Activated CD4-positive, alpha-beta T cell treated with anti-CD3 and anti-CD28 coated beads for 1 hour (primary cell): ENCODE measurements around the gene MDM2.
"Not testable (repeated sequence)": the region's sequence is repeated elsewhere in the genome, so short reads cannot be mapped to it uniquely, and the experiment has no call there.

ENCODE experiments used
- DNase-seq: peaks from one replicate; pipeline ENCODE4 v3.0.0-alpha.2; 2020

Gene MDM2

DNA sequence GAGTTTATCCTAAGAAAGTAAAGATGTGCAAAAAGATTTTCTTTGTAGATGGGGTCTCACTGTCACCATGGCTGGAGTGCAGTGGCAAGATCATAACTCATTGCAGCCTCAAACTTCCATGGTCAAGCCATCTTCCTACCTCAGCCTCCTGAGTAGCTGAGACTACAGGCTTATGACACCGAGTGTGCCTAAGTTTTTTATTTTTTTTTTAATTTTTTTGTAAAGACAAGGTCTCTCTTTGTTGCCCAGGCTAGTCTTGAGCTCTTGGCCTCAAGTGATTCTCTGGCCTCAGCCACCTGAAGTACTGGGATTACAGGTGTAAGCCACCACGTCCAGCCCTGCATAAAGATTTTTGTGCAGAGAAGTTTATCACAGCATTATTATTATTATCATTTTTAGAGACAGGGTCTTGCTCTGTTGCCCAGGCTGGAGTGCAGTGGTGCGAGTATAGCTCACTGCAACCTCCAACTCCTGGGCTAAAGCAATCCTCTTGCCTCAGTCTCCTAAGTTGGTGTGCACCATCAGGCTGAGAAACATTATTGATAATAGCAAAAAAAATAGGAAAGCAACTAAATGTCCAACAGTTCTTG is 19.3 kb upstream of the MDM2 start:
- DNase-seq = no peak

DNA sequence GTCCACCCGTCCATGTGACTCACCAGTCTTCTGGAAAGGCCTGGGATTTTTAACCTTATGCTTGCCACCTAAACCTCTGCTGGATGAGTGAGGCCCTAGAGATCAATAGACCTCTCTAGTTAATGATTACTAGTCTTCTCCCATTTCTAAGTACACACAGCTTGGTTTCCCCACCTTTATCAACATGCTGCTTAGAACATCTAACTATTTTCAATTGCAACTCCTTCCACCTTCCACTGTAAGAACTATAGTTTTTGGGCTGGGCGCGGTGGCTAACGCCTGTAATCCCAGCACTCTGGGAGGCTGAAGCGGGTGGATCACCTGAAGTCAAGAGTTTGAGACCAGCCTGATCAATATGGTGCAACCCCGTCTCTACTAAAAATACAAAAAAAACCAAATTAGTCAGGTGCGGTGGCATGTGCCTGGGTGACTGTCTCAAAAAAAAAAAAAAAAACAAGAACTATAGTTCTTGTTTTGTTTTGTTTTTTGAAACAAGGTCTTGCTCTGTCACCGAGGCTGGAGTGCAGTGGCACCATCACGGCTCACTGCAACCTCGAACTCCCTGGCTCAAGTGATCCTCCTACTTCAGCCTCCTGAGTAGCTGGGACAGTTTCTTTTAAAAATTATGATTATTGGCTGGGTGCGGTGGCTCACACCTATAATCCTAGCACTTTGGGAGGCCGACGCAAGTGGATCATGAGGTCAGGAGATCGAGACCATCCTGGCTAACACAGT is 18.7 kb upstream of the MDM2 start:
- DNase-seq = no peak

GRCh38 chr12:68790081-68790951 is 17.7 kb upstream of the MDM2 start:
- DNase-seq = no peak

- no peak for DNase-seq
These were observed 17.1 kb upstream of the MDM2 start for GRCh38 chr12:68790952-68791234.

DNA sequence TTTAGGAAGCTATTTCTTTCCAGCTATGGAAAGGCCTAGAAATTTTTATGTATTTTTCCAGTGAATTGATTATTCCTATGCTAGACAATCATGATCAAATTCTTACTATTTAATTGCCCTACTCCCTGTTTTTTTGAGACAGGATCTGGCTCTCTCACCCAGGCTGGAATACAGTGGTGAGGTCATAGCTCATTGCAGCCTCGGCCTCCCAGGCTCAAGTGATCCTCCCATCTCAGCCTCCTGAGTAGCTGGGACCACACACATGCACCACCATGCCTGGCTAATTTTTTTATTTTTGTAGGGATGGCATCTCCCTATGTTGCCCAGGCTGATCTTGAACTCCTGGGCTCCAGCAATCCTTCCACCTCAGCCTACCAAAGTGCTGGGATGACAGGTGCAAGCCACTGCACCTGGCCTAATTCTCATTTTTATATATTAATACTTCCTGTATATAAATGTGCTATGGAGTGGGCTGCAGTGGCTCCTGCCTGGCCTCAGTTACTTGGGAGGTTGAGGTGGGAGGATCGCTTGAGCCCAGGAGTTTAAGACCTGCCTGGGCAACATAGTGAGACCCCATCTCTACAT is 16.0 kb upstream of the MDM2 start:
- no peak for DNase-seq

DNA sequence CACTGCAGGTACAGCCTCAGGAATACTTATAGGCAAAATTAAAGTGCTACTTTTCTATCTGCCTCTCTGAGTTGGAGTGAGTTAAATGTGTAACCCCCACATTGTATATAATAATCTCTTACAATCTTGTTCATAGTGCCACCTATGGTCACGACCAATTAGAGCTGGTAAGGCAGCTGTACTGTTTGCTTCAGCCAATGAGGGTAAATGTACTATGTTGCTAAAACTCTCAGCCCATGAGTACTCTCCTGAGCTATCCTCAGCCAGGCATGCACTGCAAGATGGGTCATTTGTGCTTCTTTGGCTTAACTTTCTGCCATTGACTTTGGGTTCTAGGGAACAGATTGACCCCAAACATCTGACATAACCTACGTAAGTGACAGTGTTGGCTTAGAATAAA is 15.0 kb upstream of the MDM2 start:
- DNase-seq = no peak

DNA sequence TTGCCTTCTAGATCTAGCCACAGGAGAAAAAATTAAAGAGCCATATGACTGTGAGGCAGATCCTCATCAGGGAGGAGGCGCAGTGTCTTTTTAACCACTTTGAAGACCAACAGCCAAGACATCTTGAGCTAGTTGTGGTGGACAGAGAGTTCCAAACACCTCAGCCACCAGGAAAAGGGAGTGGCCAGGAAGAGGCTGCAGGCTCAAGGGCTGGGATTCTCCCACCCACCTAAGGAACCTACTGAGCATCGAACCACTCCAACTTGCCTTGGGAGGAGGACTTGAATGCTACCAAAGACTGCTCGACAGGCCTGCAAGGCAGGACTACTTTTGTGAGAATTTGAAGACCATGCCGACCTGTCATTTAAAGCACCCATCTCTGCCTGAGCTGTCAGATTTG is 14.5 kb upstream of the MDM2 start:
- DNase-seq = no peak

GRCh38 chr12:68793975-68794652 is 13.9 kb upstream of the MDM2 start:
- no peak for DNase-seq

- no peak for DNase-seq
These were observed 13.2 kb upstream of the MDM2 start for GRCh38 chr12:68794653-68795251.

GRCh38 chr12:68796399-68796798 is 11.6 kb upstream of the MDM2 start:
- DNase-seq = no peak

- no peak for DNase-seq
These were observed 9.1 kb upstream of the MDM2 start for GRCh38 chr12:68798882-68799234.

DNA sequence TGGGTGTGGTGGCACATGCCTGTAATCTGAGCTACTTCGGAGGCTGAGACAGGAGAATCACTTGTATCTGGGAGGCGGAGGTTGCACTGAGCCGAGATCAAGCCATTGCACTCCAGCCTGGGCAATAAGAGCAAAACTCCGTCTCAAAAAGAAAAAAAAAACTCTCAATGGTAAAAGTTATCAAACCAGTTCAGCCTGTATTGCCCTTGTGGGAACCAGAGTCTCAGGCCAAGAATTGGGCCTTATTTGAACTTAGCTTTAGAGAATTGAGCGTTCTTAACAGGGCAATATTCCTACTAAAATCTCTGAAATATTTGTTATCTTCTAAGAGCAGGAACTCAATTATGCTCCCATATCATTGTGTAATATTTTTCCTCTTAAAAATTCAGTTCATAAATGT is 7.7 kb upstream of the MDM2 start:
- DNase-seq = no peak

DNA sequence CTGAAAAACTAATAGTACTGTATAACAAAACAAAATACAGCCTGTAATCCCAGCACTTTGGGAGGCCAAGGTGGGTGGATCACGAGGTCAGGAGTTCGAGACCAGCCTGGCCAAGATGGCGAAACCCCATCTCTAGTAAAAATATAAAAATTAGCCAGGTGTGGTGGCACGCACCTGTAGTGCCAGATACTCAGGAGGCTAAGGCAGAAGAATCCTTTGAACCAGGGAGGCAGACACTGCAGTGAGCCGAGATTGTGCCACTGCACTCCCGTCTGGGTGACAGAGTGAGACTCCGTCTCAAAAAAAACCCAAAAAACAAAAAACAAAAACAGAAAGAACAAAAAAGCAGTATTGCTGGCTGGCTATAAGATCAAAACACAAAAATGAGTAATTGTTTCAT is 6.9 kb upstream of the MDM2 start:
- not testable (repeated sequence) for DNase-seq

DNA sequence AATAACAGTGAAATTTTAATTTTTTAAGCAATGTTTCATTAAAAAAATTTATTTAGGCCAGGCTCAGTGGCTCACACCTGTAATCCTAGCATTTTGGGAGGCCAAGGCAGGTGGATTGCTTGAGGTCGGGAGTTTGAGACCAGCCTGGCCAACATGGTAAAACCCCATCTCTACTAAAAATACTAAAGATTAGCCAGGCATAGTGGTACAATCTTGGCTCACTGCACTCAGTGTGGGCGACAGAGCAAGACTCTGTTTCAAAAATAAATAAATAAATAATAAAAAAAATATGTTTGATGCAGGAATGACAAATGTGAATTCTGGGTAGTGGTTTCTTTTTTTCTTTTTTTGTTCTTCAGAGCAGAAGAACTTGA is 5.6 kb upstream of the MDM2 start:
- DNase-seq = not testable (repeated sequence)

DNA sequence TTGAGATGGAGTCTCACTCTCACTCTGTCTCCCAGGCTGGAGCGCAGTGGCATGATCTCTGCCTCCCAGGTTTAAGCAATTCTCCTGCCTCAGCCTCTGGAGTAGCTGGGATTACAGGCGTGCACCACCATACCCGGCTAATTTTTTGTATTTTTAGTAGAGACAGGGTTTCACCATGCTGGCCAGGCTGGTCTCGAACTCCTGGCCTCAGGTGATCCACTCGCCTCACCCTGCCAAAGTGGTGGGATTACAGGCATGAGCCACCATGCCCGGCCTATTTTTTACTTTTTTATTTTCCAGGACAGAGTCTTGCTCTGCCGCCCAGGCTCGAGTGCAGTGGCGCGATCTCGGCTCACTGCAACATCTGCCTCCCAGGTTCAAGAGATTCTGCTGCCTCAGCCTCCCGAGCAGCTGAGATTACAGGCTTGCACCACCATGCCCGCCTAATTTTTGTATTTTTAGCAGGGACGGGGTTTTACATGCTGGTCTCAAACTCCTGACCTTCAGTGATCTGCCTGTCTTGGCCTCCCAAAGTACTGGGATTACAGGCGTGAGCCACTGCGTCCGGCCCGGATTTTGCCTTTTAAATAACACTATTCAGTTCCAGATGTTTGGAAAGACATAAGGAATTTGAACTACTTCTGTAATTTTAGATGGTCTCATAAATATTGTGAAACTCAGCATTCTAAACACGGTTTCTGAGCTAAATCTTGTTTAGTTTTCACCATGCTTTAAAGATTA is 4.9 kb upstream of the MDM2 start:
- not testable (repeated sequence) for DNase-seq

DNA sequence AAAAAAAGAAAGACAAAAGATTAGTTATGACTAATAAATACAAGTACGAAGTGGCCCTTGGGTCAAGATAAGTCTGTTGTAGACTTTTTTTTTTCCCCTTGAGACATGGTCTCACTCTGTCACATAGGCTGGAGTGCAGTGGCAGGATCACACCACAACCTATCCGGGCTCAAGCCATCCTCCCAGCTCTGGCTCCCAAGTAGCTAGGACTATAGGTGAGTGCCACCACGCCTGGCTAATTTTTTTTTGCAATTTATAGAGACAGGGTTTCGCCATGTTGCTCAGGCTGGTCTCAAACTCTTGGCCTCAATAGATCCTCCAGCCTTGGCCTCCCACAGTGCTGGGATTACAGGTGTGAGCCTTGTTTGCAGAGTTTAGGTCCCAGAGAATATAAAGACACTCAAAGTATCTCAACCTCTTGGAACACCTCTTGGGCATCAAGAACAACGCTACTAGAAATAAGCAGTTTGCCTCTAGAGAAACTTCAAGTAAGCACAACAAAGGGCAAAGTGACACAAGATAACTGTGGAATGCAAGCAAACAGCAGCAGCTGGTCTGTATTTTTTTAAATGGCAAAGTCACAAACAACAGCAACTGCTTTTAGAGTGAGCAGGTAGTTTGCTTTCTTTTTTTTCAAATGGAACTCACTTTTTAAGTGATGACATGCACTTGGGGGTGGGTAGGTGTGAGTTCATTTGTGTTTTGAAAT is 3.9 kb upstream of the MDM2 start:
- DNase-seq = no peak

- DNase-seq = no peak
These were observed 3.1 kb upstream of the MDM2 start for GRCh38 chr12:68804657-68805591.

GRCh38 chr12:68805592-68806120 is 2.3 kb upstream of the MDM2 start:
- no peak for DNase-seq

GRCh38 chr12:68806488-68807237 is 1.3 kb upstream of the MDM2 start:
- no peak for DNase-seq

- DNase-seq = not testable (repeated sequence)
These were observed 752 bp upstream of the MDM2 start for GRCh38 chr12:68807274-68807575.
